ENCODE measurements around the gene CCL14.

CCL14 gene

DNA sequence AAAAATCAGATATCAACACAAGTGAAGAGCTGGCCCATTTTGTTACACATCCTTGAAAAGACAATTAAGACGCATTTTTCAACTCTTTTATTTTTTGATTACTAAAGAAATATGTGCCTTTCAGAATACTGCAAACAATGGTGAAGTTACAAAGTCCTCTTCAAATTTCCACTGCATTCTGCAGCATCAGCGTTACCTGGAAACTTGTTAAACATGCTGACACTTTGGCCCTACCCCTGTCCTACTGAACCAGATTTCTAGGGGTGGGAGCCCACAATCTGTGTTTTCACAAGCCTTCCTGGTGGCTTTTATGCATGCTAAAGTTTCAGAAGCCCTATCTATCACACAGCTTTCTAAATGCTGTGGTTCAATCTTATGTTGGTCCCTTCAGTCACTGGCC, 4.5 kb upstream of the CCL14 start:
- in situ Hi-C loops (cut with MboI; ENCODE audit: low sequenced_read_pairs) = no loop called here

- in situ Hi-C loops (cut with MboI; ENCODE audit: low sequenced_read_pairs) = no loop called here
Observed at GRCh38 chr17:35988164-35988563, 1.6 kb upstream of the CCL14 start.

GRCh38 chr17:35984140-35984539, 2.4 kb downstream of the CCL14 start:
- in situ Hi-C loops (cut with MboI; ENCODE audit: low sequenced_read_pairs) = no loop called here

DNA sequence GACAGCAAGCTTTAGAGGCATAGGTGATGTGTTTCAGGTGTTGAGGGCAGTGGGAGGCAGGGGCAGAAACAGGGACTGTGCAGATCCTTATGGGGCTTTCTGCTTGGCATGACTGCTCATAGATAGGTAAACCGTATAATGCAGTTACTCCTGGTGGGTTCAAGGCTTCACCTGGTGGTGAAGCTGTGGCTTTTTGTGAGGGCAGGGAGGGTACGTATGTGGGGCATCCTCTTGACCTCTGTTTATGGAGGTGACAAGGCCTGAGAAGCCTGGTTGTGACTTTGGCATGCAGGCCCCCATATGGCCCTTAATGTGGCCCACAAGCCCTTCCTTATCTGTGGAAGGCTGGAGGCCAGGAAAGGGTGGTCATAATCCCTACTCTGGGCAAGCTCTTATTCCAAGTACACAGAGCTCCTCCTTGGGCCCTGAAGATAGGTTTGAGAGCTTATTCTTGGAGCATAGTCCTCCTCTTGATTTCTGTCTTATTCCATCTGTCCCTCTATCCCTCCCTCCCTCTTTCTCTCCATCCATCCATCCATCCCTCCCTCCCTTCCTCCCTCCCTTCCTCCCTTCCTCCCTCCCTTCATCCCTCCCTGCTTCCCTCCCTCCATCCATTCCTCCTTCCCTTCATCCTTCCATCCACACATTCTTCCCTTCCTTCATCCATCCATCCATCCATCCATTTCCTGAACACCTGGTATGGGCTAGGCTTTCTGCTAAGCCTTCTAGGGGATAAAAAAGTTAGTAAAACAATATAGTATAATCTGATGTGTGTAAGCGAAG, 3.9 kb downstream of the CCL14 start:
- in situ Hi-C loops (cut with MboI; ENCODE audit: low sequenced_read_pairs) = no loop called here

- in situ Hi-C loops (cut with MboI; ENCODE audit: low sequenced_read_pairs) = no loop called here
Observed at GRCh38 chr17:35981908-35982330, 4.6 kb downstream of the CCL14 start.

DNA sequence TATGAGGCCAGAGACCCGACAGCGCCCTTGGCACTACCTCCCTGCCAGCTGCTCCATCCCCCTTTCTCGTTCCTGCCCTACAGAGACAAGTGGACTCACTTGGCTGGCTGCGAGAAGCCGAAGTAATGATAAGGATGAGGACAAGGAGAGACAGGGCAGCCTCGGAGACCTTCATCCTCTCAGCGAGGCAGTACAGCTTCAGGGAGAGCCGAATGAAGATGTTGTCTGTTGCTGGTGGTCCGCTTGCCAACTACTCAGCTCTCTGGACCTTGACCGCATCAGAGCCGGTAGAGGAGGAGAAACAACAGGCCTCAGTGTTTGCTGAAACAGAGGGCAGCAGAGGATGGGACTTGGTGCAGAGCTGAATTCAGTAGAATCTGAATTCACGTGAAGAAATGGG, 5.3 kb downstream of the CCL14 start, which contains the start of gene CCL16:
TSS of gene CCL16 (minus strand) at position 252 of the 400 bp plus-strand sequence. CDS start at position 175, 77 bp downstream.
- in situ Hi-C loops (cut with MboI; ENCODE audit: low sequenced_read_pairs) = no loop called here

- in situ Hi-C loops (cut with MboI; ENCODE audit: low sequenced_read_pairs) = loop anchor here (10.0 kb wide), 2 partner anchors 96 to 506 kb away; partner anchors contain the start of gene ZNHIT3
Observed at GRCh38 chr17:35978346-35978745, 8.2 kb downstream of the CCL14 start.

- in situ Hi-C loops (cut with MboI; ENCODE audit: low sequenced_read_pairs) = loop anchor here (10.0 kb wide), 2 partner anchors 97 to 507 kb away; partner anchors contain the start of gene ZNHIT3
Observed at GRCh38 chr17:35977509-35977908, 9.0 kb downstream of the CCL14 start.

GRCh38 chr17:35973333-35974260, 12.9 kb downstream of the CCL14 start:
- in situ Hi-C loops (cut with MboI; ENCODE audit: low sequenced_read_pairs) = loop anchor here (5.0 to 10.0 kb wide), 3 partner anchors 101 to 511 kb away; partner anchors contain the start of gene ZNHIT3

- in situ Hi-C loops (cut with MboI; ENCODE audit: low sequenced_read_pairs) = loop anchor here (5.0 to 10.0 kb wide), 3 partner anchors 102 to 512 kb away; partner anchors contain the start of gene ZNHIT3
Observed at GRCh38 chr17:35972945-35973332, 13.6 kb downstream of the CCL14 start.

GRCh38 chr17:35972535-35972934, 14.0 kb downstream of the CCL14 start:
- in situ Hi-C loops (cut with MboI; ENCODE audit: low sequenced_read_pairs) = loop anchor here (5.0 to 10.0 kb wide), 3 partner anchors 102 to 512 kb away; partner anchors contain the start of gene ZNHIT3

GRCh38 chr17:35972066-35972465, 14.5 kb downstream of the CCL14 start:
- in situ Hi-C loops (cut with MboI; ENCODE audit: low sequenced_read_pairs) = loop anchor here (5.0 to 10.0 kb wide), 3 partner anchors 103 to 513 kb away; partner anchors contain the start of gene ZNHIT3

- in situ Hi-C loops (cut with MboI; ENCODE audit: low sequenced_read_pairs) = loop anchor here (5.0 to 10.0 kb wide), 3 partner anchors 105 to 515 kb away; partner anchors contain the start of gene ZNHIT3
Observed at GRCh38 chr17:35969558-35970380, 16.8 kb downstream of the CCL14 start.

DNA sequence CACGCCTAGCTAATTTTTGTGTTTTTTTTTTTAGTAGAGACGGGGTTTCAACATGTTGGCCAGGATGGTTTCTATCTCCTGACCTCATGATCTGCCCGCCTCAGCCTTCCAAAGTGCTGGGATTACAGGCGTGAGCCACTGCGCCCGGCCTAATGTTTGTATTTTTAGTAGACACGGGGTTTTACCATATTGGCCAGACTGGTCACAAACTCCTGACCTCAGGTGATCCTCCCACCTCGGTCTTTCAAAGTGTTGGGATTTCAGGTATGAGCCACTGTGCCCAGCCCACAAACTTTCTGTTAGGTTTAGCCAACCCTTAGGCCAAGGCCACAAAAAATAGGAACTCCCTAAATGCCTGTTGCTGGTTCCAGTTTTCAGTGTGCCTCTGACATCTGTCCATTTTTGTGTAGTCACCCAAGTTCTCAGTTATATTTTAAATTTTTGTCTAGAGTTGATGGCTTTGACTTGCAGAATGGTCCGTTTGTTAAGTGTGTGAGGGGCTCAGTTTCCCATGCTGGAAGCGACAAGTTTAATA, 17.9 kb downstream of the CCL14 start:
- in situ Hi-C loops (cut with MboI; ENCODE audit: low sequenced_read_pairs) = no loop called here

DNA sequence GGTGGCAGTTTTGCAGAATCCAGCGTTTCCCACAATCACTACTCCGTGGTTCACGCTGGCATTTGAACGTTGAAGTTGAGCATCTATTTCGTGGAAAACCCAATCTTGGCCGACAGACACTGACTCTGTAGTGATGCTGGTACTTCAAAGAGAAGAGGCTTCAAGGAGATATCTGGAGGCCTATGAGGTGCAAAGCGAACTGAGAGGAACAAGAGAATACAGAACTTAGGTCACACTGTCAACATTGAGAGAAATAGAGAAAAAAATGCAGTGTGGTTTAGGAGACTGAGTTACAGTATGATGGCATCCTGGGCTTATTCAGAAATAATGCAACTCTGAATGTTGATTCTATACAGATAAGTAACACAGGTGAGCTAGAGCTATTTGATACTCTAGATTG, 21.3 kb downstream of the CCL14 start:
- in situ Hi-C loops (cut with MboI; ENCODE audit: low sequenced_read_pairs) = no loop called here

- in situ Hi-C loops (cut with MboI; ENCODE audit: low sequenced_read_pairs) = no loop called here
Observed at GRCh38 chr17:35963663-35964062, 22.9 kb downstream of the CCL14 start.

GRCh38 chr17:35953720-35954119, 32.8 kb downstream of the CCL14 start:
- in situ Hi-C loops (cut with MboI; ENCODE audit: low sequenced_read_pairs) = no loop called here

GRCh38 chr17:35949401-35949800, 37.1 kb downstream of the CCL14 start:
- in situ Hi-C loops (cut with MboI; ENCODE audit: low sequenced_read_pairs) = loop anchor here (10.0 kb wide), 1 partner anchor 95 kb away; no protein-coding TSS in a partner anchor

DNA sequence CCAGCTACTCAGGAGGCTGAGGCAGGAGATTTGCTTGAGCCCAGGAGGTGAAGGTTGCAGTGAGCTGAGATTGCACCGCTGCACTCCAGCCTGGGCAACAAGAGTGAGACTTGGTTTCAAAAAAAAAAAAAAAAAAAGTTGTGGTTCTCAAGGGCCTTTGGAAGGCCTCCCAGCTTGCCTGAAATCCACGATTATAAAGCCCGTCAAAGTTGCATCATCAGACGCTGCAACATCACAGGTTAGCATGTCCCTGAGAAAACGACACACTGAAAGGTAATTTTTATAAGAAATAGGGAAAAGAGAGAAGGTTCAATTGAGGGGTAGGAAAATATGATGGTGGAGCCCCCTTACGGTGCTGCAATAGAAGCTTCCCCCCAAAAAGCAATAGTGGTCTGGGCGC, 38.4 kb downstream of the CCL14 start:
- in situ Hi-C loops (cut with MboI; ENCODE audit: low sequenced_read_pairs) = loop anchor here (10.0 kb wide), 1 partner anchor 93 kb away; no protein-coding TSS in a partner anchor

- in situ Hi-C loops (cut with MboI; ENCODE audit: low sequenced_read_pairs) = loop anchor here (10.0 kb wide), 1 partner anchor 92 kb away; no protein-coding TSS in a partner anchor
Observed at GRCh38 chr17:35947156-35947585, 39.4 kb downstream of the CCL14 start.
